Measurements from ENCODE around the gene SH2D3A.
A peak's percentile ranks its signal among the peaks of the same experiment; 100 is the strongest.
"Not testable (repeated sequence)": the region's sequence is repeated elsewhere in the genome, so short reads cannot be mapped to it uniquely, and the experiment has no call there.

SH2D3A gene

GRCh38 chr19:6779206-6779605 is 12.0 kb upstream of the SH2D3A start:
- Mint-ChIP-seq H3K4me1 (no peaks in the 10 kb centered on the region), H3K27ac (no peak overlapping the region), H3K9me3 (peaks cover 21% of the 10 kb centered on the region), H3K27me3 (ENCODE audit: low read depth, poor library complexity) (peaks cover 14% of the 10 kb centered on the region), H3K36me3 (ENCODE audit: low read depth) (no peaks in the 10 kb centered on the region), H3K4me3 (no peak overlapping the region)
- TF ChIP-seq, protein P1, sequence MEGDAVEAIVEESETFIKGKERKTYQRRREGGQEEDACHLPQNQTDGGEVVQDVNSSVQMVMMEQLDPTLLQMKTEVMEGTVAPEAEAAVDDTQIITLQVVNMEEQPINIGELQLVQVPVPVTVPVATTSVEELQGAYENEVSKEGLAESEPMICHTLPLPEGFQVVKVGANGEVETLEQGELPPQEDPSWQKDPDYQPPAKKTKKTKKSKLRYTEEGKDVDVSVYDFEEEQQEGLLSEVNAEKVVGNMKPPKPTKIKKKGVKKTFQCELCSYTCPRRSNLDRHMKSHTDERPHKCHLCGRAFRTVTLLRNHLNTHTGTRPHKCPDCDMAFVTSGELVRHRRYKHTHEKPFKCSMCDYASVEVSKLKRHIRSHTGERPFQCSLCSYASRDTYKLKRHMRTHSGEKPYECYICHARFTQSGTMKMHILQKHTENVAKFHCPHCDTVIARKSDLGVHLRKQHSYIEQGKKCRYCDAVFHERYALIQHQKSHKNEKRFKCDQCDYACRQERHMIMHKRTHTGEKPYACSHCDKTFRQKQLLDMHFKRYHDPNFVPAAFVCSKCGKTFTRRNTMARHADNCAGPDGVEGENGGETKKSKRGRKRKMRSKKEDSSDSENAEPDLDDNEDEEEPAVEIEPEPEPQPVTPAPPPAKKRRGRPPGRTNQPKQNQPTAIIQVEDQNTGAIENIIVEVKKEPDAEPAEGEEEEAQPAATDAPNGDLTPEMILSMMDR (IDR thresholded peaks at IDR 0.05) = no peak
- no peak for DNase-seq

- Mint-ChIP-seq H3K27ac (no peak overlapping the region), H3K4me1 (no peaks in the 10 kb centered on the region), H3K4me3 (no peak overlapping the region), H3K27me3 (ENCODE audit: low read depth, poor library complexity) (peaks cover 14% of the 10 kb centered on the region), H3K9me3 (peaks cover 18% of the 10 kb centered on the region), H3K36me3 (ENCODE audit: low read depth) (no peaks in the 10 kb centered on the region)
- TF ChIP-seq, protein P1 (IDR thresholded peaks at IDR 0.05) = no peak
- no peak for DNase-seq
Observed at GRCh38 chr19:6778386-6778785, 11.2 kb upstream of the SH2D3A start.

DNA sequence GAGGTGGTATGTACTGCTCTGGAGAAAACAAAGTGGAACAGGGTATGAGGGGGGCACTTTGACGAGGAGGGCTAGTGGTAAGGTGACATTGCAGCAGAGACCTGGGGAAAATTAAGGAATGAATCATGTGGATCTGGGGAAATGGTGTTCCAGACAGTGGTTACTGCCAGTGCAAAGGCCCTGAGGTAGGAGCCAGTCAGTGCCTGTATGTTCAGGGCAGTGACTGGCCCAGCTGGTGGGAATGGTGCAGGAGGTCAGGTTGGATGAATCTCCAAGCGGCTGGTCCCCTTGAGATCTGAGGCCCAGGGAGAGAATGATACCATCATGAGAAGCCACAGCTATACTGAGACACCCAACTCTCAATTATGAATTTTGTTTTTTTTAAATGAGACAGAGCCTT is 10.2 kb upstream of the SH2D3A start:
- Mint-ChIP-seq H3K27ac (no peak overlapping the region), H3K4me1 (no peaks in the 10 kb centered on the region), H3K27me3 (ENCODE audit: low read depth, poor library complexity) (peaks cover 14% of the 10 kb centered on the region), H3K9me3 (peaks cover 18% of the 10 kb centered on the region), H3K36me3 (ENCODE audit: low read depth) (no peaks in the 10 kb centered on the region), H3K4me3 (no peak overlapping the region)
- DNase-seq = no peak
- TF ChIP-seq, protein P1 (IDR thresholded peaks at IDR 0.05) = no peak

- Mint-ChIP-seq H3K27me3 (ENCODE audit: low read depth, poor library complexity) (peaks cover 17% of the 10 kb centered on the region), H3K36me3 (ENCODE audit: low read depth) (no peaks in the 10 kb centered on the region), H3K4me3 (no peak overlapping the region), H3K9me3 (peaks cover 18% of the 10 kb centered on the region), H3K27ac (no peak overlapping the region), H3K4me1 (no peaks in the 10 kb centered on the region)
- TF ChIP-seq, protein P1 (IDR thresholded peaks at IDR 0.05) = no peak
- no peak for DNase-seq
Observed at GRCh38 chr19:6776999-6777398, 9.8 kb upstream of the SH2D3A start.

GRCh38 chr19:6776045-6776444 is 8.8 kb upstream of the SH2D3A start:
- not testable (repeated sequence) for DNase-seq; H3K27ac Mint-ChIP-seq; H3K4me1 Mint-ChIP-seq; H3K36me3 Mint-ChIP-seq (ENCODE audit: low read depth)
- peak overlapping the region; percentile 8 for H3K4me3 Mint-ChIP-seq
- H3K27me3 Mint-ChIP-seq (ENCODE audit: low read depth, poor library complexity) = peaks cover 15% of the 10 kb centered on the region
- peaks cover 22% of the 10 kb centered on the region for H3K9me3 Mint-ChIP-seq

GRCh38 chr19:6774821-6775707 is 7.8 kb upstream of the SH2D3A start:
- Mint-ChIP-seq H3K36me3 (ENCODE audit: low read depth) (no peaks in the 10 kb centered on the region), H3K4me3 (no peak overlapping the region), H3K27ac (peak overlapping the region; percentile 68), H3K27me3 (ENCODE audit: low read depth, poor library complexity) (peaks cover 12% of the 10 kb centered on the region), H3K4me1 (no peaks in the 10 kb centered on the region), H3K9me3 (peaks cover 22% of the 10 kb centered on the region)
- no peak for DNase-seq
- TF ChIP-seq, protein P1 (IDR thresholded peaks at IDR 0.05) = no peak

Measured in nephron progenitor cell (in vitro differentiated cells).